ENCODE results near the gene ANGPTL5. TPM values are rescaled to one million over a fixed set of nuclear protein-coding genes. Genes with fewer than 3 reads are reported as not detected.

Gene ANGPTL5
- polyA plus RNA-seq, 1 experiment: not detected

GRCh38 chr11:101907815-101908214 lies 8.5 kb downstream of the ANGPTL5 start:
- no peaks in the 10 kb centered on the region for H3K27me3 ChIP-seq (ENCODE audit: control insufficient read depth, insufficient read depth, low read length)
- no peak for TF ChIP-seq CTCF (IDR thresholded peaks at IDR 0.05; ENCODE audit: low read depth, low read length)
- ChIA-PET POLR2A (no interaction called here), CTCF (interaction anchor here (1.2 to 1.8 kb wide), 4 partner anchors 28 to 100 kb away, joined by 4 to 9 read pairs (median 6); no protein-coding TSS in a partner anchor)
- no peak for DNase-seq (ENCODE audit: low read depth, low spot score)
- H3K4me3 ChIP-seq (ENCODE audit: low read depth, low read length): no peak overlapping the region
- no peak overlapping the region for H3K27ac ChIP-seq (ENCODE audit: low read depth, low read length)
- no peaks in the 10 kb centered on the region for H3K9me3 ChIP-seq (ENCODE audit: control insufficient read depth, insufficient read depth, low read length)

- DNase-seq (ENCODE audit: low read depth, low spot score): no peak
- Histone ChIP-seq H3K4me3 (ENCODE audit: low read depth, low read length) (no peak overlapping the region), H3K27ac (ENCODE audit: low read depth, low read length) (no peak overlapping the region), H3K27me3 (ENCODE audit: control insufficient read depth, insufficient read depth, low read length) (no peaks in the 10 kb centered on the region), H3K9me3 (ENCODE audit: control insufficient read depth, insufficient read depth, low read length) (no peaks in the 10 kb centered on the region)
- POLR2A ChIA-PET: no interaction called here
- no peak for TF ChIP-seq CTCF (IDR thresholded peaks at IDR 0.05; ENCODE audit: low read depth, low read length)
- CTCF ChIA-PET: interaction anchor here (1.2 to 2.3 kb wide), 2 partner anchors 15 to 34 kb away, joined by 5 to 7 read pairs; no protein-coding TSS in a partner anchor
These were observed 21.8 kb downstream of the ANGPTL5 start for GRCh38 chr11:101894505-101894904.

DNA sequence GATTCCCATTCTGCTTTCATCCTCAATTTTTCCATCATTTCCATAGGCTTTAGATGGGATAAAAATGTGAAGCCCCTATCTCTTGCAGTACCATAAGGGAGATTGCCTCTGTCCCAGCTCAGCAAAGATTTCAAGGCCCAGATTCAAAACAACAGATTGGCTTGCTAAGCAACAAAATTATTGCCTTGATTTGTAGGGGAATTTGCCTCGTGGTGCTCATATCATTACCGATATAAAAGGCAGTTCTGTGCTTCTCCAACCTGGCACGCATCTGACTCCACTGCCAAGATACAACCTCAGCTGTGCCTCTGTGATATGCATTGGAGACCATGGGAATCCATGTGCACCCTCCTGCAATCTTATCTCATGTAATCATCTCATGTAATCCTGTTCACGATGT lies 26.6 kb downstream of the ANGPTL5 start:
- ChIA-PET CTCF (interaction anchor here (1.2 to 1.3 kb wide), 2 partner anchors 10 to 29 kb away, joined by 5 read pairs; no protein-coding TSS in a partner anchor), POLR2A (no interaction called here)
- H3K27me3 ChIP-seq (ENCODE audit: control insufficient read depth, insufficient read depth, low read length): no peaks in the 10 kb centered on the region
- H3K4me3 ChIP-seq (ENCODE audit: low read depth, low read length): no peak overlapping the region
- no peak for DNase-seq (ENCODE audit: low read depth, low spot score)
- no peaks in the 10 kb centered on the region for H3K9me3 ChIP-seq (ENCODE audit: control insufficient read depth, insufficient read depth, low read length)
- TF ChIP-seq CTCF (IDR thresholded peaks at IDR 0.05; ENCODE audit: low read depth, low read length): no peak
- H3K27ac ChIP-seq (ENCODE audit: low read depth, low read length): no peak overlapping the region

DNA sequence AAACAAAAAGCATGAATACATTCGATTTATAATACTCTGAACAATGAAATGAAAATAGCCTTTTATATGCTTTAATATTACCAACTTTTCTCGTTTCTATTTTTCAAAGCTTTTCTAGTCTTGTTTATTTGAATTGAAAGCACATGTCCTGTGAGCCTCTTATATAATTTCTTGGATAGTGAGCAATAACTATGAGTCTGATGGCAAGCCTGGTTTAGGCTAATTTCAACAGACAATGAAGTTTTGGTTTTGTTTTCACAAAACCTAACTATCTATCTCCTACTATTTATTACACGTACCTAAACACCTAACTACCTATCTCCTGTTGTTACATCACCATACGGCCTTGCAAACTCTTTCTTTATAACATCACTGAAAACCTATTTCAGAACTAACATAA lies 30.7 kb downstream of the ANGPTL5 start:
- H3K4me3 ChIP-seq (ENCODE audit: low read depth, low read length): no peak overlapping the region
- TF ChIP-seq CTCF (IDR thresholded peaks at IDR 0.05; ENCODE audit: low read depth, low read length): no peak
- H3K27me3 ChIP-seq (ENCODE audit: control insufficient read depth, insufficient read depth, low read length): no peaks in the 10 kb centered on the region
- ChIA-PET POLR2A (no interaction called here), CTCF (interaction anchor here (1.3 to 2.0 kb wide), 2 partner anchors 29 to 121 kb away, joined by 5 read pairs; partner anchors contain the start of gene CEP126)
- no peak for DNase-seq (ENCODE audit: low read depth, low spot score)
- H3K27ac ChIP-seq (ENCODE audit: low read depth, low read length): no peak overlapping the region
- H3K9me3 ChIP-seq (ENCODE audit: control insufficient read depth, insufficient read depth, low read length): no peaks in the 10 kb centered on the region

GRCh38 chr11:101881586-101881985 lies 34.7 kb downstream of the ANGPTL5 start:
- Histone ChIP-seq H3K27me3 (ENCODE audit: control insufficient read depth, insufficient read depth, low read length) (no peaks in the 10 kb centered on the region), H3K27ac (ENCODE audit: low read depth, low read length) (no peak overlapping the region), H3K9me3 (ENCODE audit: control insufficient read depth, insufficient read depth, low read length) (no peaks in the 10 kb centered on the region), H3K4me3 (ENCODE audit: low read depth, low read length) (no peak overlapping the region)
- POLR2A ChIA-PET: no interaction called here
- DNase-seq (ENCODE audit: low read depth, low spot score): no peak
- TF ChIP-seq CTCF (IDR thresholded peaks at IDR 0.05; ENCODE audit: low read depth, low read length): no peak
- CTCF ChIA-PET: interaction anchor here (1.0 to 1.9 kb wide), 2 partner anchors 20 to 21 kb away, joined by 3 to 5 read pairs; no protein-coding TSS in a partner anchor
